Measurements from ENCODE around the gene FOXS1. TPM values are rescaled to one million over a fixed set of nuclear protein-coding genes. Genes with fewer than 3 reads are reported as not detected.

Gene FOXS1
- total RNA-seq, 2 experiments from 2014 or later, result not detected

GRCh38 chr20:31806564-31807355 lies 38.6 kb downstream of the FOXS1 start:
- intact Hi-C loops (cut with DNase I, micrococcal nuclease), result no loop called here
- ChIA-PET CTCF (interaction anchor here (0.6 to 2.0 kb wide), 8 partner anchors 9 to 569 kb away, joined by 3 to 8 read pairs (median 4); partner anchors contain the start of gene MYLK2), POLR2A (no interaction called here)
- Mint-ChIP-seq H3K9me3 (ENCODE audit: low read depth) (no peaks in the 10 kb centered on the region), H3K27ac (no peak overlapping the region), H3K4me3 (no peak overlapping the region), H3K27me3 (no peaks in the 10 kb centered on the region), H3K4me1 (peaks cover 12% of the 10 kb centered on the region), H3K36me3 (ENCODE audit: low read depth) (peaks cover 24% of the 10 kb centered on the region)
- no peak for ATAC-seq
- no peak for DNase-seq

DNA sequence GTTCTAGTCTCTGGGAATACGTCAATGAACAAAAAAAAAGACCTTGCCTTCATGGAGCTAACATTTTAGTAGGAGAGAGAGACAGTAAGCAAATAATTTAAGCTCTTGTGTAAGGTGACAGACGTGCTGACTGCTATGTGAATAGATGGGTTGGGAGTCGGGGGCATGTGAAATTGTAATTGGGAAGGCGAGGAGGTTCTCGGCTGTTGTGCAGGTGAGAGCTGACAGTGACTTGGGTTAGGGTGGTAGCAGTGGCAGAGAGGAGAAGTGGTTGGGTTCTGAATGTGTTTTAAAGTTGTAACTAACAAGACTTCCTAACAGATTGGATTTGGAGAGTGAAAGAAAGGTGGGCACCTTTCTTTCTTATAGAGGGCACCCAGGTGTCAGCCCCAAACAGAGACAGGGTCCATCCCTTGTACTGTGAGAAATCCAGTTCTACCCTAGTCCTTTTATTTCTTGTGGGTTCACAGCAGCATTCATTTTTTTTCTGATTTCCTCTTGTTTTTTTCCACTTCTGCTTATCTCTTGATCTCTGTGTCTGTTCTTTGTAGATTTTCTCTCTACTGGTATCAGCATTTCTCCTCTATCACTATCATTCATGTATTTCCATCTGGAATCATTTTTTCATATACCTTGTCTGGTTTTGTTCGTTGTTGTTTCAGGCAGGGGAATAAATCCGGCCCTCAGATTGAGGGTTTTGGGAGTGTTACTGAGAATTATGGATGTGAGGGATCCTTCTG lies 41.7 kb downstream of the FOXS1 start:
- ChIA-PET CTCF (interaction anchor here (0.6 kb wide), 1 partner anchor 35 kb away, joined by 3 read pairs; no protein-coding TSS in a partner anchor), POLR2A (interaction anchor here (0.6 kb wide), 1 partner anchor 1194 kb away, joined by 3 read pairs; no protein-coding TSS in a partner anchor)
- ATAC-seq, result no peak
- no peaks in the 10 kb centered on the region for H3K27me3 Mint-ChIP-seq
- peaks cover 12% of the 10 kb centered on the region for H3K4me1 Mint-ChIP-seq
- peaks cover 43% of the 10 kb centered on the region for H3K36me3 Mint-ChIP-seq (ENCODE audit: low read depth)
- H3K9me3 Mint-ChIP-seq (ENCODE audit: low read depth), result no peaks in the 10 kb centered on the region
- H3K27ac Mint-ChIP-seq, result no peak overlapping the region
- H3K4me3 Mint-ChIP-seq, result no peak overlapping the region
- intact Hi-C loops (cut with DNase I, micrococcal nuclease), result no loop called here
- no peak for DNase-seq

DNA sequence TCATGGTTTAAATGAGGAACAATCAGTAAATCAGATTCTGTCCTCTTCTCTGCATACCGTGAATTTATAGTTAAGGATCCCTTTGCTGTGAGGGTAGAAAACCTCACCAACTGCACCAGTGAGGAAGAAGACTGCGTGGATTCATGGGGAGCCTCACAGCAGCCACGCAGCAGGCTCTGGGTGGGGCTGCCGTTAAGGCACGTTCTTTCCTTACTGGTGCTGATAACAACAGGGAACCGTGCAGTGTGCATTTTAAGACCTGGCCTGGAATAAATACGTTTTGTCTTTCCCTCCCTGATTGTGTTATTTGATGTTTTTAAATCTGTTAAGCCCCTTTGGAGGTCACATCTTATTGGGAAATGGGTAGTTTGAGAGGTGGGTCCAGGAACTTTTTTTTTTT lies 43.9 kb downstream of the FOXS1 start:
- Mint-ChIP-seq H3K9me3 (ENCODE audit: low read depth) (no peaks in the 10 kb centered on the region), H3K36me3 (ENCODE audit: low read depth) (peaks cover 57% of the 10 kb centered on the region), H3K4me3 (no peak overlapping the region), H3K4me1 (peaks cover 12% of the 10 kb centered on the region), H3K27ac (no peak overlapping the region), H3K27me3 (no peaks in the 10 kb centered on the region)
- DNase-seq (no peak), ATAC-seq (no peak)
- intact Hi-C loops (cut with DNase I, micrococcal nuclease), result no loop called here
- ChIA-PET POLR2A (no interaction called here), CTCF (no interaction called here)

- ChIA-PET CTCF (interaction anchor here (1.6 kb wide), 1 partner anchor 10 kb away, joined by 5 read pairs; no protein-coding TSS in a partner anchor), POLR2A (no interaction called here)
- Mint-ChIP-seq H3K27me3 (no peaks in the 10 kb centered on the region), H3K4me3 (no peak overlapping the region), H3K36me3 (ENCODE audit: low read depth) (peaks cover 67% of the 10 kb centered on the region), H3K27ac (no peak overlapping the region), H3K4me1 (no peaks in the 10 kb centered on the region), H3K9me3 (ENCODE audit: low read depth) (no peaks in the 10 kb centered on the region)
- intact Hi-C loops (cut with DNase I, micrococcal nuclease), result no loop called here
- no peak for DNase-seq
- no peak for ATAC-seq
Observed at GRCh38 chr20:31797364-31797763, 48.0 kb downstream of the FOXS1 start.

Other genes with a start within 250 kb of the FOXS1 start
- gene ID1, start 240.3 kb downstream of the FOXS1 start, total RNA-seq, result 1 to 10 TPM; 2.2 to 3.5 TPM
- not detected for gene COX4I2, start 207.7 kb downstream of the FOXS1 start, total RNA-seq
- gene BCL2L1, start 122.7 kb downstream of the FOXS1 start, total RNA-seq, result 100 to 1,000 TPM; 107 to 121 TPM
- gene TPX2, start 106.3 kb downstream of the FOXS1 start, total RNA-seq, result 100 to 1,000 TPM; 137 to 179 TPM
- under 1 TPM; 0.39 TPM for gene MYLK2, start 26.2 kb downstream of the FOXS1 start, total RNA-seq
- gene DUSP15, start 24.9 kb upstream of the FOXS1 start, total RNA-seq, result not detected
- not detected for gene TTLL9, start 25.0 kb upstream of the FOXS1 start, total RNA-seq
- 10 to 100 TPM; 12.8 to 18.4 TPM for gene PDRG1, start 106.4 kb upstream of the FOXS1 start, total RNA-seq
- gene XKR7, start 122.5 kb upstream of the FOXS1 start, total RNA-seq, result under 1 TPM in 1 of 2 experiments, not detected in 1; 0.02 TPM
- gene CCM2L, start 164.8 kb upstream of the FOXS1 start, total RNA-seq, result not detected
- not detected for gene HCK, start 206.6 kb upstream of the FOXS1 start, total RNA-seq